MM.1S (cell line): Measurements from ENCODE around the gene NAT16.

ENCODE experiments used
- CTCF ChIP-seq: fragments of 300-600 bp; sonication (generic); IDR thresholded peaks from 2 replicates; pipeline ENCODE4 v1.5.1; 2016; ENCODE audit warnings: antibody characterized with exemption, low read length, mixed read lengths
- EZH2 ChIP-seq: fragments of 300-600 bp; sonication (generic); optimal IDR thresholded peaks from 2 replicates; pipeline ENCODE3; 2017; ENCODE audit warnings: low read depth, mild to moderate bottlenecking, antibody characterized with exemption, low read length, mixed read lengths
- EZH2phosphoT487 ChIP-seq: fragments of 300-600 bp; sonication (generic); IDR thresholded peaks from 2 replicates; pipeline ENCODE4 v1.6.1; 2018; ENCODE audit warnings: antibody characterized with exemption, low read length

GRCh38 chr7:101207459-101207858, 27.4 kb upstream of the NAT16 start:
- TF ChIP-seq CTCF (no peak), EZH2 (no peak), EZH2phosphoT487 (no peak)
